Endothelial cell (in vitro differentiated cells): Measurements from ENCODE around the gene FRMD4A. TPM values are rescaled to one million over a fixed set of nuclear protein-coding genes. Genes with fewer than 3 reads are reported as not detected.

Experiments used
- DNase-seq: peaks from one replicate; pipeline ENCODE4 v3.0.0; 2021; ENCODE audit warnings: low spot score
- H3K27ac Mint-ChIP-seq: one replicate; pipeline ENCODE4 v1.8.0; 2021; ENCODE audit warnings: mixed read lengths, inconsistent platforms; ENCODE audit not compliant: unreplicated experiment
- H3K27me3 Mint-ChIP-seq: one replicate; pipeline ENCODE4 v1.8.0; 2021; ENCODE audit warnings: mild to moderate bottlenecking, moderate library complexity, mixed read lengths, inconsistent platforms; ENCODE audit not compliant: unreplicated experiment
- H3K36me3 Mint-ChIP-seq: one replicate; pipeline ENCODE4 v1.8.0; 2021; ENCODE audit warnings: mild to moderate bottlenecking, low read depth, mixed read lengths, inconsistent platforms; ENCODE audit not compliant: unreplicated experiment
- H3K4me1 Mint-ChIP-seq: one replicate; pipeline ENCODE4 v1.8.0; 2021; ENCODE audit warnings: mild to moderate bottlenecking, mixed read lengths, inconsistent platforms; ENCODE audit not compliant: unreplicated experiment
- H3K4me3 Mint-ChIP-seq: one replicate; pipeline ENCODE4 v1.8.0; 2021; ENCODE audit warnings: mild to moderate bottlenecking, mixed read lengths, inconsistent platforms; ENCODE audit not compliant: unreplicated experiment
- H3K9me3 Mint-ChIP-seq: one replicate; pipeline ENCODE4 v1.8.0; 2021; ENCODE audit warnings: mixed read lengths, inconsistent platforms; ENCODE audit not compliant: unreplicated experiment
- CTCF ChIP-seq: fragments of 200-600 bp; sonication (generic); IDR thresholded peaks from one replicate; pipeline ENCODE4 v1.5.0; 2021; ENCODE audit warnings: antibody characterized with exemption; ENCODE audit not compliant: unreplicated experiment
- total RNA-seq: library from RNA; stranded (reverse); fragmentation: NEBNext Ultra II Directional; extraction: Animal tissue kit (Norgen Biotek cat#: 25700); gene quantifications from one replicate; pipeline ENCODE4 v1.2.1, GENCODE V29; 2021; ENCODE audit not compliant: unreplicated experiment

Gene FRMD4A
- total RNA-seq, 1 donor from 2014 or later: 68.9 TPM

GRCh38 chr10:14099885-14100284 lies 230.8 kb downstream of the FRMD4A start:
- Mint-ChIP-seq H3K9me3 (no peaks in the 10 kb centered on the region), H3K27me3 (peaks cover 2% of the 10 kb centered on the region), H3K36me3 (no peaks in the 10 kb centered on the region), H3K27ac (no peak overlapping the region), H3K4me1 (peaks cover 12% of the 10 kb centered on the region), H3K4me3 (no peak overlapping the region)
- TF ChIP-seq CTCF: no peak
- no peak for DNase-seq

GRCh38 chr10:14093730-14094484 lies 236.8 kb downstream of the FRMD4A start:
- DNase-seq: peak; percentile 62
- Mint-ChIP-seq H3K27ac (no peak overlapping the region), H3K4me1 (peaks cover 11% of the 10 kb centered on the region), H3K36me3 (no peaks in the 10 kb centered on the region), H3K4me3 (no peak overlapping the region), H3K27me3 (peaks cover 3% of the 10 kb centered on the region), H3K9me3 (no peaks in the 10 kb centered on the region)
- TF ChIP-seq CTCF: peak; percentile 63

GRCh38 chr10:14092799-14093198 lies 237.9 kb downstream of the FRMD4A start:
- no peaks in the 10 kb centered on the region for H3K36me3 Mint-ChIP-seq
- no peak overlapping the region for H3K27ac Mint-ChIP-seq
- TF ChIP-seq CTCF: no peak
- no peaks in the 10 kb centered on the region for H3K9me3 Mint-ChIP-seq
- no peak overlapping the region for H3K4me3 Mint-ChIP-seq
- H3K27me3 Mint-ChIP-seq: peaks cover 3% of the 10 kb centered on the region
- H3K4me1 Mint-ChIP-seq: peaks cover 6% of the 10 kb centered on the region
- no peak for DNase-seq

- DNase-seq: no peak
Measured at GRCh38 chr10:14089556-14090292, 241.0 kb downstream of the FRMD4A start.

More at GRCh38 chr10:14089556-14090292, 241.0 kb downstream of the FRMD4A start:
- no peaks in the 10 kb centered on the region for H3K9me3 Mint-ChIP-seq
- H3K4me1 Mint-ChIP-seq: peaks cover 8% of the 10 kb centered on the region
- H3K27me3 Mint-ChIP-seq: no peaks in the 10 kb centered on the region
- no peak for TF ChIP-seq CTCF
- H3K27ac Mint-ChIP-seq: no peak overlapping the region
- no peak overlapping the region for H3K4me3 Mint-ChIP-seq
- H3K36me3 Mint-ChIP-seq: no peaks in the 10 kb centered on the region
